ENCODE results near the gene CCDC141.
"Not testable (repeated sequence)": the region's sequence is repeated elsewhere in the genome, so short reads cannot be mapped to it uniquely, and the experiment has no call there.

Gene CCDC141

DNA sequence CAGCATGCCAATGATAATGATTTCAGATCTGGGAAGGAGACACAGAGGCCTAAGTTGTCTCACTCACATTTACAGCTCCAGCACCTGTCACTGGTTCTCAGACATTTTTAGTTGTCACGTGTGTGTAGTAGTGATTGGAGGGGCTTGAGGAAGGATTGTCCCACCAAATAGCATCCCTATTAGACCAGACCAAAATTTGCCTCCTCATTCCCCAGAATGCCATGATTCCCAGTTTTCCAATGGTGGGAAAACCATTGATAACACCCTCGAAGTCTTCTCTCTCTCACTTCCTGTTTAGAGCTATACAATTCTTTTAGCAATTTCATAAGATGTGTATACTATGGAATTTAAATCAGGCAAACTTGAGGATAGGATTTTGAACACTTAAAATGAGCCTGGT, 52.5 kb downstream of the CCDC141 start:
- TF ChIP-seq CTCF (IDR thresholded peaks at IDR 0.05; ENCODE audit: low read depth, low read length): no peak
- H3K4me3 ChIP-seq (replicated peaks in 1 of 2; ENCODE audit: low read depth in 2 of 2, low read length in 2 of 2): no peak overlapping the region
- DNase-seq (ENCODE audit: low read depth in 2 of 2): no peak

GRCh38 chr2:178997067-178997466, 52.9 kb downstream of the CCDC141 start:
- DNase-seq (ENCODE audit: low read depth in 2 of 2): no peak
- TF ChIP-seq CTCF (IDR thresholded peaks at IDR 0.05; ENCODE audit: low read depth, low read length): no peak
- no peak overlapping the region for H3K4me3 ChIP-seq (replicated peaks in 1 of 2; ENCODE audit: low read depth in 2 of 2, low read length in 2 of 2)

GRCh38 chr2:178994264-178994663, 55.7 kb downstream of the CCDC141 start:
- no peak for DNase-seq (ENCODE audit: low read depth in 2 of 2)
- no peak overlapping the region for H3K4me3 ChIP-seq (replicated peaks in 1 of 2; ENCODE audit: low read depth in 2 of 2, low read length in 2 of 2)
- TF ChIP-seq CTCF (IDR thresholded peaks at IDR 0.05; ENCODE audit: low read depth, low read length): no peak

DNA sequence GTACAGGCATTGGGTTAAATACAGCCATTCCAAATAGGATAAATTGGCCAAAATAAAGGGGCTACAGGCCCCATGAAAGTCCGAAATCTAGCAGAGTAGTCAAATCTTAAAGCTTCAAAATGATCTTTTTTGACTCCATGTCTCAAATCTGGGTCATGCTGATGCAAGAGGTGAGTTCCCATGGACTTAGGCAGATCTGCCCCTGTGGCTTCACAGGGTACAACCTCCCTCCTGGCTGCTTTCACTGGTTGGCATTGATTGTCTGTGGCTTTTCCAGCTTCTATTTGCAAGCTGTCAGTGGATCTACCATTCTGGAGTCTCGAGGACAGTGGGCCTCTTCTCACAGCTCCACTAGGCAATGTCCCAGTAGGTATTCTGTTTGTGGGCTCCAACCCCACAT, 56.1 kb downstream of the CCDC141 start:
- no peak overlapping the region for H3K4me3 ChIP-seq (replicated peaks in 1 of 2; ENCODE audit: low read depth in 2 of 2, low read length in 2 of 2)
- TF ChIP-seq CTCF (IDR thresholded peaks at IDR 0.05; ENCODE audit: low read depth, low read length): no peak
- DNase-seq (ENCODE audit: low read depth in 2 of 2): no peak

- not testable (repeated sequence) for H3K4me3 ChIP-seq (replicated peaks in 1 of 2; ENCODE audit: low read depth in 2 of 2, low read length in 2 of 2)
- DNase-seq (ENCODE audit: low read depth in 2 of 2): peak in 1 of 2 donors; percentile 10
Measured at GRCh38 chr2:178992719-178993118, 57.2 kb downstream of the CCDC141 start.

GRCh38 chr2:178990533-178991241, 59.2 kb downstream of the CCDC141 start:
- no peak overlapping the region for H3K4me3 ChIP-seq (replicated peaks in 1 of 2; ENCODE audit: low read depth in 2 of 2, low read length in 2 of 2)
- no peak for DNase-seq (ENCODE audit: low read depth in 2 of 2)
- no peak for TF ChIP-seq CTCF (IDR thresholded peaks at IDR 0.05; ENCODE audit: low read depth, low read length)

DNA sequence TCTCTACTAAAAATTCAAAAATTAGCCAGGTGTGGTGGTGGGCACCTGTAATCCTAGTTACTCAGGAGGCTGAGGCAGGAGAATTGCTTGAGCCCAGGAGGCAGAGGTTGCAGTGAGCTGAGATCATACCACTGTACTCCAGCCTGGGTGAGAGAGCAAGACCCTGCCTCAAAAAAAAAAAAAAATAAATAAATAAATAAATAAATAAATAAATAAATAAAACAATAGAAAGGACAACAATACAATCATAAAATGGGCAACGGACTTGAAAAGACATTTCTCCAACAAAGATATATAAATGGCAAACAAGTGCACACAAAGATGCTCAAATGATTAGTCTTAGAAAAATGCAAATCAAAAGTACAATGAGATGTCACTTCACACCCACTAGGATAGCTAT, 60.5 kb downstream of the CCDC141 start:
- not testable (repeated sequence) for H3K4me3 ChIP-seq (replicated peaks in 1 of 2; ENCODE audit: low read depth in 2 of 2, low read length in 2 of 2); DNase-seq (ENCODE audit: low read depth in 2 of 2)

DNA sequence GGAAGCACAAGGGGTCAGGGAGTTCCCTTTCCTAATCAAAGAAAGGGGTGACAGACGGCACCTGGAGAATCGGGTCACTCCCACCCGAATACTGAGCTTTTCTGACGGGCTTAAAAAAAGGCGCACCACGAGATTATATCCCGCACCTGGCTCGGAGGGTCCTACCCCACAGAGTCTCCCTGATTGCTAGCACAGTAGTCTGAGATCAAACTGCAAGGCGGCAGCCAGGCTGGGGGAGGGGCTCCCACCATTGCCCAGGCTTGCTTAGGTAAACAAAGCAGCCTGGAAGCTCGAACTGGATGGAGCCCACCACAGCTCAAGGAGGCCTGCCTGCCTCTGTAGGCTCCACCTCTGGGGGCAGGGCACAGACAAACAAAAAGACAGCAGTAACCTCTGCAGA, 67.3 kb downstream of the CCDC141 start:
- DNase-seq (ENCODE audit: low read depth in 2 of 2); H3K4me3 ChIP-seq (replicated peaks in 1 of 2; ENCODE audit: low read depth in 2 of 2, low read length in 2 of 2): not testable (repeated sequence)
